Mesodermal cell (in vitro differentiated cells): ENCODE results near the gene CAMKMT.

Source experiments
- H3K27ac ChIP-seq: 2 replicates; pipeline ENCODE4 v1.7.0; 2013; ENCODE audit warnings: mild to moderate bottlenecking, low read depth, low read length, moderate library complexity; ENCODE audit not compliant: severe bottlenecking
- H3K36me3 ChIP-seq: 2 replicates; pipeline ENCODE4 v1.7.1; 2013; ENCODE audit warnings: mild to moderate bottlenecking, low read length, moderate library complexity; ENCODE audit not compliant: control insufficient read depth, insufficient read depth
- H3K4me1 ChIP-seq: one replicate; pipeline ENCODE4 v1.7.1; 2013; ENCODE audit warnings: mild to moderate bottlenecking, low read length; ENCODE audit not compliant: insufficient read depth, control insufficient read depth, poor library complexity, severe bottlenecking
- H3K4me3 ChIP-seq: 2 replicates; pipeline ENCODE4 v1.7.0; 2013; ENCODE audit warnings: low read length, control low read depth, mild to moderate bottlenecking; ENCODE audit not compliant: insufficient read depth, poor library complexity, severe bottlenecking; ENCODE audit errors: extremely low read depth
- H3K9me3 ChIP-seq: 2 replicates; pipeline ENCODE4 v1.7.1; 2013; ENCODE audit warnings: mild to moderate bottlenecking, low read length, moderate library complexity; ENCODE audit not compliant: control insufficient read depth
- WGBS, 2 experiments: methylation state at CpG; one replicate each; pipeline ENCODE4 v1.1.5; 2013; ENCODE audit warnings: missing lambda C conversion rate in 2 of 2; ENCODE audit not compliant: insufficient coverage in 2 of 2; 5-methylcytosine and 5-hydroxymethylcytosine counted together

CAMKMT gene

GRCh38 chr2:44549099-44549471 lies 187.3 kb downstream of the CAMKMT start:
- Histone ChIP-seq H3K36me3 (no peaks in the 10 kb centered on the region), H3K9me3 (no peaks in the 10 kb centered on the region), H3K27ac (peak overlapping the region; percentile 61), H3K4me1 (peaks cover 33% of the 10 kb centered on the region), H3K4me3 (no peak overlapping the region)
- no CpG with 5 or more reads among the region's 1 CpG for WGBS, 2 experiments

DNA sequence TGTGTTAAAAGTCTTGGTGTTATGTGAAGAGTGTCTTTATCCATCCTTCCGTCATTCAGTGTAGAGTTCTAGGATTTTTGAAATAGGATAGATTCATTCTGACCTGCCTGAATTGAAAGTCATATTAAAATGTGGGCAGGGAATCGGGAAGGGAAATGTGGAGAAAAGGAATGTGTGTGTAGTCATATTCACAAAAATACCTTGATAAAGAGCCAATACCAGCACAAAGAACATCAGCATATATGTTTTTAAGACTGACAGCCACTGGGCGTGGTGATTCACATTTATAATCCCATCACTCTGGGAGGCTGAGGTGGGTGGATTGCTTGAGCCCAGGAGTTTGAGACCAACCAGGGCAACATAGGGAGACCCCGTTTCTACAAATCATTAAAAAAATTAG lies 188.1 kb downstream of the CAMKMT start:
- Histone ChIP-seq H3K27ac (no peak overlapping the region), H3K9me3 (no peaks in the 10 kb centered on the region), H3K4me3 (no peak overlapping the region), H3K36me3 (no peaks in the 10 kb centered on the region), H3K4me1 (peaks cover 32% of the 10 kb centered on the region)
- whole genome bisulfite sequencing, 2 experiments: 97% methylated on average over 3 of the region's 4 CpGs; no CpG with 5 or more reads in 1 of the 2 experiments

GRCh38 chr2:44550561-44550960 lies 188.8 kb downstream of the CAMKMT start:
- H3K9me3 ChIP-seq: no peaks in the 10 kb centered on the region
- no CpG with 5 or more reads among the region's 2 CpGs for WGBS, 2 experiments
- peaks cover 25% of the 10 kb centered on the region for H3K4me1 ChIP-seq
- H3K27ac ChIP-seq: no peak overlapping the region
- no peak overlapping the region for H3K4me3 ChIP-seq
- H3K36me3 ChIP-seq: no peaks in the 10 kb centered on the region

DNA sequence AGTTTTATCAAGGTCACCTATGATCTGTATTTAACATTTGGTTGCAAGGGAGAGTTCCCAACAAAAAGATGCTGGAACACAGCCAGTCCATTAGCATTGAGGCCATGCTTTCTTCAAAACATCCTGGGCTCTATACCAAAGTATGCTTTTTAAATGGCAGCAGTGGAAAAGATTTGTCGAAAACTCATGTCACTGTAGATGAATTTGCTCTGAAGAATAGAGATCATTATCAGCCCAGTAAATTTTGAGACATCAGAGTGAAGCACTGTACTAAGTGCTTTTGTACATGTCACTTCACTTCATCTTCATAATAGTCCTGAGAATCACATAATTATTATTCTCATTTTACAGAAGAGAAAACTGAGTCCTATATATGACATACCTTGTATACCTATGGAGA lies 189.8 kb downstream of the CAMKMT start:
- H3K4me3 ChIP-seq: no peak overlapping the region
- H3K4me1 ChIP-seq: peaks cover 25% of the 10 kb centered on the region
- 100% methylated on average over 1 of the region's 1 CpG; no CpG with 5 or more reads in 1 of the 2 experiments for WGBS, 2 experiments
- no peaks in the 10 kb centered on the region for H3K36me3 ChIP-seq
- no peaks in the 10 kb centered on the region for H3K9me3 ChIP-seq
- no peak overlapping the region for H3K27ac ChIP-seq

- Histone ChIP-seq H3K9me3 (no peaks in the 10 kb centered on the region), H3K36me3 (no peaks in the 10 kb centered on the region), H3K4me3 (no peak overlapping the region), H3K4me1 (peaks cover 17% of the 10 kb centered on the region), H3K27ac (no peak overlapping the region)
- WGBS, 2 experiments: 83% methylated on average over 1 of the region's 4 CpGs; no CpG with 5 or more reads in 1 of the 2 experiments
Measured at GRCh38 chr2:44553456-44553855, 191.7 kb downstream of the CAMKMT start.

GRCh38 chr2:44555700-44556099 lies 194.0 kb downstream of the CAMKMT start:
- Histone ChIP-seq H3K4me1 (peaks cover 4% of the 10 kb centered on the region), H3K4me3 (no peak overlapping the region), H3K9me3 (no peaks in the 10 kb centered on the region), H3K36me3 (no peaks in the 10 kb centered on the region), H3K27ac (no peak overlapping the region)

- Histone ChIP-seq H3K9me3 (no peaks in the 10 kb centered on the region), H3K27ac (no peak overlapping the region), H3K36me3 (no peaks in the 10 kb centered on the region), H3K4me1 (no peaks in the 10 kb centered on the region), H3K4me3 (no peak overlapping the region)
- 100% methylated on average over 1 of the region's 1 CpG; no CpG with 5 or more reads in 1 of the 2 experiments for WGBS, 2 experiments
Measured at GRCh38 chr2:44559108-44559507, 197.4 kb downstream of the CAMKMT start.

- Histone ChIP-seq H3K9me3 (no peaks in the 10 kb centered on the region), H3K27ac (no peak overlapping the region), H3K4me3 (no peak overlapping the region), H3K36me3 (no peaks in the 10 kb centered on the region), H3K4me1 (no peaks in the 10 kb centered on the region)
- WGBS, 2 experiments: 77 to 87% methylated on average over 3 to 4 of the region's 4 CpGs
Measured at GRCh38 chr2:44560352-44560751, 198.6 kb downstream of the CAMKMT start.

GRCh38 chr2:44560941-44561340 lies 199.2 kb downstream of the CAMKMT start:
- Histone ChIP-seq H3K9me3 (no peaks in the 10 kb centered on the region), H3K4me3 (no peak overlapping the region), H3K36me3 (no peaks in the 10 kb centered on the region), H3K27ac (no peak overlapping the region), H3K4me1 (no peaks in the 10 kb centered on the region)
- no CpG with 5 or more reads among the region's 1 CpG for WGBS, 2 experiments

DNA sequence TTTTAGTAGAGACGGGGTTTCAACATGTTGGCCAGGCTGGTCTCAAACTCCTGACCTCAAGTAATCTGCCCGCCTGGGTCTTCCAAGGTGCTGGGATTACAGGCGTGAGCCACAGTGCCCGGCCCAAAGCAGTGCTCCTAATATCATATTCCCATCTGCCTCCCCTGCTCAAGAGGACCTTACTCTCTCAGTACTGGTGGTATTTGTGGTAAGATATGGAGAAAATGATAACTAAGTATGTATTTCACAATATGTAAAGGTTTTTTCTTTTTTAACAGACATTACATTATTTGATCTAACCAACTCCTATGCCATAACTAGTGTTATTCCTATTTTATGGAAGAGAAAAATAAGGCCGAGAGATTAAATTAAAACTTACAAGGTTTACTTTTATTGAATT lies 201.0 kb downstream of the CAMKMT start:
- Histone ChIP-seq H3K4me1 (no peaks in the 10 kb centered on the region), H3K9me3 (no peaks in the 10 kb centered on the region), H3K36me3 (no peaks in the 10 kb centered on the region), H3K27ac (no peak overlapping the region), H3K4me3 (no peak overlapping the region)
- 81% methylated on average over 2 of the region's 5 CpGs; no CpG with 5 or more reads in 1 of the 2 experiments for WGBS, 2 experiments

DNA sequence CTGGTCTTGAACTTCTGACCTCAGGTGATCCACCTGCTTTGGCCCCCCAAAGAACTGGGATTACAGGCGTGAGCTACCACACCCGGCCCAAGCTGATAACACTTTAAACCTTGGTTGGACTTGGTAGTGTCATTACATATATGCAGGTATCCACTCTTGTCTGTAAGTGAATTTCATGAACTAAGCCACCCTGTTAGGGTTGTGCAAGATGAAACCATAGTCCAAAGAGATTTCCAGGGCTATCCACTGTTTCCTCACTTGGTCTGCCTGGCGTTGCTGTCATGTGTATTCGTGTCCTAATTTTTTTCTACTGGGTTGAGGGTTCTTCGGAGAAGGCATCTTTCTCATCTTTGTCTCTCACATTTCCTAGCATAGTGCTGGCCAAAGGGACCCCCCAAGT lies 203.0 kb downstream of the CAMKMT start:
- Histone ChIP-seq H3K27ac (no peak overlapping the region), H3K4me1 (no peaks in the 10 kb centered on the region), H3K4me3 (no peak overlapping the region), H3K9me3 (no peaks in the 10 kb centered on the region), H3K36me3 (no peaks in the 10 kb centered on the region)
- 90 to 94% methylated on average over 2 to 5 of the region's 5 CpGs for WGBS, 2 experiments

- no peaks in the 10 kb centered on the region for H3K36me3 ChIP-seq
- H3K9me3 ChIP-seq: no peaks in the 10 kb centered on the region
- H3K4me3 ChIP-seq: no peak overlapping the region
- H3K4me1 ChIP-seq: no peaks in the 10 kb centered on the region
- H3K27ac ChIP-seq: no peak overlapping the region
Measured at GRCh38 chr2:44566059-44566458, 204.3 kb downstream of the CAMKMT start.
